ENCODE measurements around the gene CBLIF.

- TF ChIP-seq CTCF (conservative IDR thresholded peaks at IDR 0.05 in 1 of 2, IDR thresholded peaks at IDR 0.05 in 1 of 2; ENCODE audit: extremely low read depth in 1 of 2, insufficient read depth in 1 of 2, low read depth in 1 of 2, low read length in 2 of 2) (no peak), EZH2 (IDR thresholded peaks at IDR 0.05; ENCODE audit: borderline replicate concordance, low read length) (no peak)
Observed at GRCh38 chr11:59829358-59829757, 15.9 kb downstream of the CBLIF start.

Data from mammary epithelial cell (primary cell).